C4-2B (cell line): ENCODE data around the gene HSPA14.

Experiments
- ZFX ChIP-seq: fragments of 450-650 bp; IDR thresholded peaks from 2 replicates; pipeline ENCODE4 v1.6.1; 2017
- TF ChIP-seq, protein P1 (sequence below): fragments of 450-650 bp; conservative IDR thresholded peaks from 2 replicates; pipeline ENCODE4 v1.5.1; 2017; ENCODE audit warnings: mild to moderate bottlenecking

GRCh38 chr10:14911801-14912200 lies 73.7 kb downstream of the HSPA14 start:
- TF ChIP-seq, protein P1, sequence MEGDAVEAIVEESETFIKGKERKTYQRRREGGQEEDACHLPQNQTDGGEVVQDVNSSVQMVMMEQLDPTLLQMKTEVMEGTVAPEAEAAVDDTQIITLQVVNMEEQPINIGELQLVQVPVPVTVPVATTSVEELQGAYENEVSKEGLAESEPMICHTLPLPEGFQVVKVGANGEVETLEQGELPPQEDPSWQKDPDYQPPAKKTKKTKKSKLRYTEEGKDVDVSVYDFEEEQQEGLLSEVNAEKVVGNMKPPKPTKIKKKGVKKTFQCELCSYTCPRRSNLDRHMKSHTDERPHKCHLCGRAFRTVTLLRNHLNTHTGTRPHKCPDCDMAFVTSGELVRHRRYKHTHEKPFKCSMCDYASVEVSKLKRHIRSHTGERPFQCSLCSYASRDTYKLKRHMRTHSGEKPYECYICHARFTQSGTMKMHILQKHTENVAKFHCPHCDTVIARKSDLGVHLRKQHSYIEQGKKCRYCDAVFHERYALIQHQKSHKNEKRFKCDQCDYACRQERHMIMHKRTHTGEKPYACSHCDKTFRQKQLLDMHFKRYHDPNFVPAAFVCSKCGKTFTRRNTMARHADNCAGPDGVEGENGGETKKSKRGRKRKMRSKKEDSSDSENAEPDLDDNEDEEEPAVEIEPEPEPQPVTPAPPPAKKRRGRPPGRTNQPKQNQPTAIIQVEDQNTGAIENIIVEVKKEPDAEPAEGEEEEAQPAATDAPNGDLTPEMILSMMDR = no peak
- no peak for TF ChIP-seq ZFX
